GM23338 (cell line): ENCODE data around the gene GUCY1B1. TPM values are rescaled to one million over a fixed set of nuclear protein-coding genes. Genes with fewer than 3 reads are reported as not detected.

Experiments
- ATAC-seq: fragments of 200-7000 bp; cut with Tn5 transposase; 3 replicates; pipeline ENCODE4 v1.9.1; 2020
- DNase-seq: peaks from one replicate; pipeline ENCODE4 v3.0.0-alpha.2; 2015; ENCODE audit warnings: low spot score
- H2AFZ ChIP-seq: fragments of 200-600 bp; sonication (generic); 2 replicates; pipeline ENCODE4 v1.8.0; 2016; ENCODE audit warnings: antibody characterized with exemption, mild to moderate bottlenecking, moderate library complexity
- H3F3A ChIP-seq: fragments of 200-600 bp; sonication (generic); replicated peaks from 2 replicates; pipeline ENCODE4 v1.8.0; 2017; ENCODE audit warnings: antibody characterized with exemption, mixed run types, low read depth
- H3K27ac ChIP-seq: fragments of 200-600 bp; sonication (generic); 2 replicates; pipeline ENCODE4 v1.6.1; 2016; ENCODE audit warnings: low read depth
- H3K27me3 ChIP-seq: fragments of 200-600 bp; sonication (generic); 2 replicates; pipeline ENCODE4 v1.8.0; 2016; ENCODE audit warnings: mild to moderate bottlenecking, mixed run types, moderate library complexity; ENCODE audit not compliant: insufficient read depth
- H3K36me3 ChIP-seq: fragments of 200-600 bp; sonication (generic); 2 replicates; pipeline ENCODE4 v1.8.0; 2016; ENCODE audit warnings: mild to moderate bottlenecking; ENCODE audit not compliant: insufficient read depth
- H3K4me1 ChIP-seq: fragments of 200-600 bp; sonication (generic); 2 replicates; pipeline ENCODE4 v1.8.0; 2016; ENCODE audit warnings: mild to moderate bottlenecking, moderate library complexity; ENCODE audit not compliant: insufficient read depth
- H3K4me2 ChIP-seq: fragments of 200-600 bp; sonication (generic); 2 replicates; pipeline ENCODE4 v1.7.1; 2017; ENCODE audit warnings: mixed run types
- H3K4me3 ChIP-seq: fragments of 200-600 bp; sonication (generic); 2 replicates; pipeline ENCODE4 v1.6.1; 2016; ENCODE audit warnings: mixed run types
- H3K79me2 ChIP-seq: fragments of 200-600 bp; sonication (generic); replicated peaks from 2 replicates; pipeline ENCODE4 v1.8.0; 2017; ENCODE audit warnings: mild to moderate bottlenecking; ENCODE audit not compliant: insufficient read depth
- H3K9me2 ChIP-seq: fragments of 200-600 bp; sonication (generic); 2 replicates; pipeline ENCODE4 v1.8.0; 2017; ENCODE audit not compliant: insufficient read depth
- H4K20me1 ChIP-seq: fragments of 200-600 bp; sonication (generic); replicated peaks from 2 replicates; pipeline ENCODE4 v1.8.0; 2017; ENCODE audit warnings: mild to moderate bottlenecking; ENCODE audit not compliant: insufficient read depth
- H3K27ac Mint-ChIP-seq: 2 replicates; pipeline ENCODE4 v1.8.0; 2020; ENCODE audit warnings: inconsistent platforms, mild to moderate bottlenecking, moderate library complexity, mixed read lengths
- H3K27me3 Mint-ChIP-seq: 3 replicates; pipeline ENCODE4 v1.8.0; 2022; ENCODE audit warnings: low read depth, mild to moderate bottlenecking, moderate library complexity, mixed read lengths, inconsistent platforms; ENCODE audit not compliant: insufficient read depth, poor library complexity
- H3K36me3 Mint-ChIP-seq: 3 replicates; pipeline ENCODE4 v1.8.0; 2021; ENCODE audit warnings: low read depth, mild to moderate bottlenecking, inconsistent platforms, moderate library complexity, mixed read lengths
- H3K4me1 Mint-ChIP-seq: 3 replicates; pipeline ENCODE4 v1.8.0; 2020; ENCODE audit warnings: mild to moderate bottlenecking, inconsistent platforms, mixed read lengths
- H3K4me3 Mint-ChIP-seq: 3 replicates; pipeline ENCODE4 v1.8.0; 2021; ENCODE audit warnings: moderate library complexity, mild to moderate bottlenecking, inconsistent platforms, mixed read lengths
- H3K9me3 Mint-ChIP-seq: 3 replicates; pipeline ENCODE4 v1.8.0; 2020; ENCODE audit warnings: moderate library complexity, mild to moderate bottlenecking, inconsistent platforms, mixed read lengths
- CREB1 ChIP-seq: fragments of 250-450 bp; sonication (Bioruptor Pico); IDR thresholded peaks from 2 replicates; pipeline ENCODE4 v1.5.0; 2020; ENCODE audit warnings: low read depth, mild to moderate bottlenecking, moderate library complexity
- ETS1 ChIP-seq: IDR thresholded peaks from 2 replicates; pipeline ENCODE4 v1.6.1; 2016; ENCODE audit warnings: antibody characterized with exemption
- EZH2 ChIP-seq: fragments of 200-600 bp; sonication (generic); IDR thresholded peaks from one replicate; pipeline ENCODE4 v1.8.0; 2017; ENCODE audit warnings: antibody characterized with exemption, mild to moderate bottlenecking, low read depth; ENCODE audit not compliant: unreplicated experiment
- NANOG ChIP-seq: IDR thresholded peaks from 2 replicates; pipeline ENCODE4 v1.6.1; 2016; ENCODE audit warnings: antibody characterized with exemption, borderline replicate concordance
- POLR2AphosphoS5 ChIP-seq: IDR thresholded peaks from 2 replicates; pipeline ENCODE4 v1.6.1; 2016; ENCODE audit warnings: antibody characterized with exemption, low read depth
- REST ChIP-seq: IDR thresholded peaks from one replicate; pipeline ENCODE4 v1.6.1; 2018; ENCODE audit warnings: antibody characterized with exemption; ENCODE audit not compliant: unreplicated experiment
- STAT1 ChIP-seq: IDR thresholded peaks from one replicate; pipeline ENCODE4 v1.6.1; 2016; ENCODE audit warnings: antibody characterized with exemption; ENCODE audit not compliant: unreplicated experiment
- ZNF114 ChIP-seq: fragments of 250-450 bp; sonication (Bioruptor Pico); IDR thresholded peaks from 2 replicates; pipeline ENCODE4 v1.5.0; 2020; ENCODE audit warnings: mild to moderate bottlenecking, moderate library complexity
- ZNF331 ChIP-seq: fragments of 250-450 bp; sonication (Bioruptor Pico); IDR thresholded peaks from 2 replicates; pipeline ENCODE4 v1.5.0; 2020; ENCODE audit warnings: low read depth, mild to moderate bottlenecking, moderate library complexity
- ZNF462 ChIP-seq: fragments of 250-450 bp; sonication (Bioruptor Pico); IDR thresholded peaks from 2 replicates; pipeline ENCODE4 v1.5.0; 2020; ENCODE audit warnings: mild to moderate bottlenecking, moderate library complexity
- polyA plus RNA-seq: library from polyadenylated mRNA; unstranded; fragments of >200 nt; fragmentation: Nextera tagmentation; extraction: Ambion mirVana; gene quantifications from 2 replicates; pipeline ENCODE4 v1.2.1, GENCODE V29; 2016
- total RNA-seq: library from RNA; depleted of rRNA; stranded (reverse); fragments of >200 nt; shearing (Covaris generic); gene quantifications from 2 replicates; pipeline ENCODE4 v1.2.3, GENCODE V29; 2014

GUCY1B1 gene
- total and polyA plus RNA-seq, 2 experiments from 2014 or later: 2.6 to 4.3 TPM

GRCh38 chr4:155789391-155789790, 30.6 kb downstream of the GUCY1B1 start:
- no peaks in the 10 kb centered on the region for H3K9me3 Mint-ChIP-seq
- Histone ChIP-seq H3K27me3 (no peaks in the 10 kb centered on the region), H4K20me1 (no peaks in the 10 kb centered on the region), H3K4me1 (peaks cover 2% of the 10 kb centered on the region; the same call in 1 of the 2 replicates), H3F3A (no peaks in the 10 kb centered on the region), H3K27ac (no peak overlapping the region), H3K4me3 (no peak overlapping the region), H3K36me3 (no peaks in the 10 kb centered on the region), H2AFZ (no peak overlapping the region), H3K9me2 (no peaks in the 10 kb centered on the region), H3K79me2 (no peaks in the 10 kb centered on the region), H3K4me2 (no peak overlapping the region)
- H3K27ac Mint-ChIP-seq: no peak overlapping the region
- DNase-seq: no peak
- no peak overlapping the region for H3K4me3 Mint-ChIP-seq
- TF ChIP-seq ETS1 (no peak), NANOG (no peak), STAT1 (no peak)
- H3K27me3 Mint-ChIP-seq: no peaks in the 10 kb centered on the region
- no peaks in the 10 kb centered on the region for H3K36me3 Mint-ChIP-seq
- no peak for ATAC-seq
- peaks cover 3% of the 10 kb centered on the region; the same call in 1 of the 3 replicates for H3K4me1 Mint-ChIP-seq

- ATAC-seq (no peak), DNase-seq (no peak)
- no peak overlapping the region for H3K27ac Mint-ChIP-seq
- H3K79me2 ChIP-seq: no peaks in the 10 kb centered on the region
- H2AFZ ChIP-seq: no peak overlapping the region
- H3K36me3 ChIP-seq: no peaks in the 10 kb centered on the region
- no peak overlapping the region for H3K4me3 ChIP-seq
- H3K4me1 Mint-ChIP-seq: no peaks in the 10 kb centered on the region
- no peak overlapping the region for H3K4me3 Mint-ChIP-seq
- H3K4me1 ChIP-seq: no peaks in the 10 kb centered on the region
- H3K36me3 Mint-ChIP-seq: no peaks in the 10 kb centered on the region
- no peaks in the 10 kb centered on the region for H3K27me3 ChIP-seq
- H3K27ac ChIP-seq: no peak overlapping the region
- H3K4me2 ChIP-seq: no peak overlapping the region
- no peaks in the 10 kb centered on the region for H3K9me3 Mint-ChIP-seq
- no peaks in the 10 kb centered on the region for H3K9me2 ChIP-seq
- H3F3A ChIP-seq: no peaks in the 10 kb centered on the region
- no peaks in the 10 kb centered on the region for H3K27me3 Mint-ChIP-seq
- no peaks in the 10 kb centered on the region for H4K20me1 ChIP-seq
- TF ChIP-seq CREB1 (CRISPR knock-in tag) (no peak), STAT1 (no peak), EZH2 (no peak), ZNF331 (CRISPR knock-in tag) (no peak), ZNF114 (no peak), REST (no peak), ZNF462 (CRISPR knock-in tag) (no peak), POLR2AphosphoS5 (no peak)
These were observed 31.2 kb downstream of the GUCY1B1 start for GRCh38 chr4:155789982-155790381.
